ENCODE results near the gene TMEM72. TPM values are rescaled to one million over a fixed set of nuclear protein-coding genes. Genes with fewer than 3 reads are reported as not detected.

TMEM72 gene
- total and polyA plus RNA-seq, 2 experiments from 2014 or later: not detected

- Histone ChIP-seq H2AFZ (no peak overlapping the region), H3K4me2 (no peak overlapping the region), H3K27ac (ENCODE audit: low read depth) (no peak overlapping the region), H3K9me2 (ENCODE audit: insufficient read depth) (no peaks in the 10 kb centered on the region), H3K27me3 (ENCODE audit: insufficient read depth) (no peaks in the 10 kb centered on the region), H3K36me3 (ENCODE audit: insufficient read depth) (no peaks in the 10 kb centered on the region), H3K79me2 (replicated peaks; ENCODE audit: insufficient read depth) (no peaks in the 10 kb centered on the region), H4K20me1 (replicated peaks; ENCODE audit: insufficient read depth) (no peaks in the 10 kb centered on the region), H3K4me3 (no peak overlapping the region), H3K4me1 (ENCODE audit: insufficient read depth) (no peaks in the 10 kb centered on the region; the same call in 1 of the 2 replicates), H3F3A (replicated peaks; ENCODE audit: low read depth) (no peaks in the 10 kb centered on the region)
- Mint-ChIP-seq H3K27me3 (ENCODE audit: insufficient read depth, low read depth, poor library complexity) (peaks cover 3% of the 10 kb centered on the region), H3K27ac (no peak overlapping the region), H3K9me3 (no peaks in the 10 kb centered on the region), H3K36me3 (ENCODE audit: low read depth) (no peaks in the 10 kb centered on the region), H3K4me3 (no peak overlapping the region), H3K4me1 (no peaks in the 10 kb centered on the region)
- TF ChIP-seq CTCF (conservative IDR thresholded peaks at IDR 0.05; ENCODE audit: low read depth in 2 of 2): no peak
- TF ChIP-seq ETS1 (IDR thresholded peaks at IDR 0.05): no peak
- no peak for TF ChIP-seq EZH2phosphoT487 (IDR thresholded peaks at IDR 0.05; ENCODE audit: unreplicated experiment)
- TF ChIP-seq CREB1 (CRISPR knock-in tag; IDR thresholded peaks at IDR 0.05; ENCODE audit: low read depth): no peak
- no peak for TF ChIP-seq NANOG (IDR thresholded peaks at IDR 0.05; ENCODE audit: borderline replicate concordance)
- TF ChIP-seq STAT1 (IDR thresholded peaks at IDR 0.05; ENCODE audit: unreplicated experiment): no peak
- no peak for TF ChIP-seq ZNF114 (CRISPR knock-in tag; IDR thresholded peaks at IDR 0.05)
- TF ChIP-seq REST (IDR thresholded peaks at IDR 0.05; ENCODE audit: unreplicated experiment): no peak
- no peak for TF ChIP-seq POLR2AphosphoS5 (IDR thresholded peaks at IDR 0.05; ENCODE audit: low read depth)
- no peak for ATAC-seq
- no peak for DNase-seq (ENCODE audit: low spot score)
Measured at GRCh38 chr10:44873160-44873559, 38.0 kb upstream of the TMEM72 start.

GRCh38 chr10:44874166-44874565, 37.0 kb upstream of the TMEM72 start:
- H3K27ac Mint-ChIP-seq: no peak overlapping the region
- H3K4me1 Mint-ChIP-seq: peaks cover 5% of the 10 kb centered on the region; the same call in 2 of the 3 replicates
- H3K36me3 ChIP-seq (ENCODE audit: insufficient read depth): no peaks in the 10 kb centered on the region
- no peaks in the 10 kb centered on the region for H3K27me3 ChIP-seq (ENCODE audit: insufficient read depth)
- H4K20me1 ChIP-seq (replicated peaks; ENCODE audit: insufficient read depth): no peaks in the 10 kb centered on the region
- H3K4me2 ChIP-seq: no peak overlapping the region
- no peak overlapping the region for H2AFZ ChIP-seq
- no peak overlapping the region for H3K4me3 Mint-ChIP-seq
- no peak for DNase-seq (ENCODE audit: low spot score)
- no peak overlapping the region for H3K27ac ChIP-seq (ENCODE audit: low read depth)
- H3K79me2 ChIP-seq (replicated peaks; ENCODE audit: insufficient read depth): no peaks in the 10 kb centered on the region
- H3F3A ChIP-seq (replicated peaks; ENCODE audit: low read depth): no peaks in the 10 kb centered on the region
- H3K4me3 ChIP-seq: no peak overlapping the region
- H3K36me3 Mint-ChIP-seq (ENCODE audit: low read depth): no peaks in the 10 kb centered on the region
- peaks cover 4% of the 10 kb centered on the region for H3K4me1 ChIP-seq (ENCODE audit: insufficient read depth)
- H3K27me3 Mint-ChIP-seq (ENCODE audit: insufficient read depth, low read depth, poor library complexity): peaks cover 5% of the 10 kb centered on the region
- no peaks in the 10 kb centered on the region for H3K9me3 Mint-ChIP-seq
- no peak for ATAC-seq
- H3K9me2 ChIP-seq (ENCODE audit: insufficient read depth): no peaks in the 10 kb centered on the region
- TF ChIP-seq CREB1 (CRISPR knock-in tag; IDR thresholded peaks at IDR 0.05; ENCODE audit: low read depth) (no peak), ETS1 (IDR thresholded peaks at IDR 0.05) (no peak), CTCF (conservative IDR thresholded peaks at IDR 0.05; ENCODE audit: low read depth in 2 of 2) (no peak), EZH2 (IDR thresholded peaks at IDR 0.05; ENCODE audit: low read depth, unreplicated experiment) (no peak), ZNF331 (CRISPR knock-in tag; IDR thresholded peaks at IDR 0.05; ENCODE audit: low read depth) (no peak), NANOG (IDR thresholded peaks at IDR 0.05; ENCODE audit: borderline replicate concordance) (no peak), POLR2AphosphoS5 (IDR thresholded peaks at IDR 0.05; ENCODE audit: low read depth) (no peak), JUNB (IDR thresholded peaks at IDR 0.05; ENCODE audit: unreplicated experiment) (no peak)

Measured in GM23338 (cell line).